H1 (cell line): ENCODE measurements around the gene ASB7.

Experiments used
- CHD2 ChIP-seq: IDR thresholded peaks from 2 replicates; pipeline ENCODE4 v1.6.1; 2012; ENCODE audit warnings: low read length, improper control_type of control experiment
- EP300 ChIP-seq, 2 experiments: IDR thresholded peaks; 1 replicate in 1 of 2; 2 replicates in 1 of 2; pipeline ENCODE4 v1.6.1; 2011 to 2012; ENCODE audit warnings: low read depth in 2 of 2, low read length in 2 of 2, mild to moderate bottlenecking in 2 of 2, borderline replicate concordance in 1 of 2, inconsistent platforms in 1 of 2, moderate library complexity in 1 of 2
- EZH2 ChIP-seq: fragments of 200-600 bp; sonication (generic); IDR thresholded peaks from 2 replicates; pipeline ENCODE4 v1.7.1; 2012; ENCODE audit warnings: low read depth, mild to moderate bottlenecking, moderate library complexity, low read length, inconsistent platforms; ENCODE audit not compliant: severe bottlenecking
- POLR2A ChIP-seq, 2 experiments: IDR thresholded peaks; 1 replicate in 1 of 2; 2 replicates in 1 of 2; pipeline ENCODE4 v1.6.1; 2011; ENCODE audit warnings: low read depth in 2 of 2, low read length in 2 of 2, mild to moderate bottlenecking in 2 of 2; ENCODE audit errors: control extremely low read depth in 1 of 2
- ZNF274 ChIP-seq: IDR thresholded peaks from 2 replicates; pipeline ENCODE4 v1.7.0; 2012; ENCODE audit warnings: low read length, borderline replicate concordance; ENCODE audit errors: extremely low read depth
- TF ChIP-seq, protein P1 (sequence below), 3 experiments: IDR thresholded peaks; 1 replicate in 2 of 3; 2 replicates in 1 of 3; pipeline versions ENCODE4 v1.5.1 to v1.6.1; 2011; ENCODE audit warnings: low read length in 3 of 3, mild to moderate bottlenecking in 3 of 3, inconsistent platforms in 2 of 3, low read depth in 1 of 3, moderate library complexity in 1 of 3; ENCODE audit not compliant: insufficient read depth in 1 of 3; ENCODE audit errors: control extremely low read depth in 1 of 3

DNA sequence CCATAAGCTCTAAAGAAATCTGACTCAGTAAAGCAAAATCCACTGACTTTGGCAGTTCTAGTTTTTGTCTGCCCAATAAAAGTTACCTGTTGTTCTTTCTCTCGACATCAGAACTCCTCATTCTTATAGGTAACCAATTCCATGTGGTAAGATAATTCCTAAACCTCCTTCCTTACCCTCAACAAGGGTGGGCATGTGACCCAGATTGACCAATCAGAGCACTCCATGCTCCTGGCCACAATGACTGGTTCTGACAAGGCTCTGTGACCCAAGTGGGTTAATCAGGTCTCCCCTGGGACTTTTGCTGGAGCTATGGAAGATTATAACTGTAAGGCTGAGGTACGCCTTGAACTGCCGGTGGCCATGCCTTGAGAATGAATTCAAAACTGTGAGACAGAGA lies 32.1 kb upstream of the ASB7 start:
- TF ChIP-seq, protein P1, sequence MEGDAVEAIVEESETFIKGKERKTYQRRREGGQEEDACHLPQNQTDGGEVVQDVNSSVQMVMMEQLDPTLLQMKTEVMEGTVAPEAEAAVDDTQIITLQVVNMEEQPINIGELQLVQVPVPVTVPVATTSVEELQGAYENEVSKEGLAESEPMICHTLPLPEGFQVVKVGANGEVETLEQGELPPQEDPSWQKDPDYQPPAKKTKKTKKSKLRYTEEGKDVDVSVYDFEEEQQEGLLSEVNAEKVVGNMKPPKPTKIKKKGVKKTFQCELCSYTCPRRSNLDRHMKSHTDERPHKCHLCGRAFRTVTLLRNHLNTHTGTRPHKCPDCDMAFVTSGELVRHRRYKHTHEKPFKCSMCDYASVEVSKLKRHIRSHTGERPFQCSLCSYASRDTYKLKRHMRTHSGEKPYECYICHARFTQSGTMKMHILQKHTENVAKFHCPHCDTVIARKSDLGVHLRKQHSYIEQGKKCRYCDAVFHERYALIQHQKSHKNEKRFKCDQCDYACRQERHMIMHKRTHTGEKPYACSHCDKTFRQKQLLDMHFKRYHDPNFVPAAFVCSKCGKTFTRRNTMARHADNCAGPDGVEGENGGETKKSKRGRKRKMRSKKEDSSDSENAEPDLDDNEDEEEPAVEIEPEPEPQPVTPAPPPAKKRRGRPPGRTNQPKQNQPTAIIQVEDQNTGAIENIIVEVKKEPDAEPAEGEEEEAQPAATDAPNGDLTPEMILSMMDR (IDR thresholded peaks at IDR 0.05; ENCODE audit: control extremely low read depth in 1 of 3, insufficient read depth in 1 of 3, low read depth in 1 of 3, low read length in 3 of 3) = no peak
- TF ChIP-seq CHD2 (no peak), ZNF274 (no peak), POLR2A (IDR thresholded peaks at IDR 0.05; ENCODE audit: control extremely low read depth in 1 of 2, low read depth in 2 of 2, low read length in 2 of 2) (no peak), EZH2 (no peak), EP300 (IDR thresholded peaks at IDR 0.05; ENCODE audit: borderline replicate concordance in 1 of 2, low read depth in 2 of 2, low read length in 2 of 2) (no peak)
